ENCODE results near the gene INPP4B. TPM values are rescaled to one million over a fixed set of nuclear protein-coding genes. Genes with fewer than 3 reads are reported as not detected.

Gene INPP4B
- total and polyA plus RNA-seq, 2 experiments from 2014 or later, result 20.3 to 27.5 TPM

DNA sequence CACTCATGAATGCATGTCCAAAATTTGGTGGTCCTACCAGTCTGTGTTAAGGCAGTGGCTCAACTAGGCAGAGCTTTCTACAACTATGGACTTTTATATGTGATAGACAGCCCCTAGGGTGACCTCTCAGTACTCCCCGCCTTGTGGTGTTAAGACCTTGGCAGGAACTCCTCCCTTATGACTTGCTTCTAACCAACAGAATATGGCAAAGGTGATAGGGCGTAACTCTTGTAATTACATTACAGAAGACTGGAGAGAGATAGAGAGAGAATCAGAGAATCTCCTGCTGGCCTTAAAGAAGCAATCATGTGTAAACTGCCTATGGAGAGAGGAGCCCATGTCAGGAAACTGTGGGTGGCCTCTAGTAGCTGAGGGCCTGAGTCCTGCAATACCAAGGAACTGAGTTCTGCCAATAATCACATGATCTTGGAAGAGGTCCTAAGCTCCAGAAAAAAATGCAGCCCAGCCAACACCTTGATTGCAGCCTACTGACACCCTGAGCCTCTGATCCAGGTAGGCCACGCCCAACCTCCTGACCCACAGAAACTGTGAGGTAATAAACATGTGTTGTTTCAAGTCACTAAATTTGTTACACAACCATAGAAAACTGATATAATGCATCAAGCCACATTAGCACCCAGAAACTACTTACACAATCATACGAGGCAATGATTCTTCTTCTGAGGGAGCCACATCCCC is 68.9 kb downstream of the INPP4B start:
- no peak overlapping the region for H3K4me2 ChIP-seq (ENCODE audit: unreplicated experiment)
- H3F3A ChIP-seq (ENCODE audit: insufficient read depth), result peaks cover 16% of the 10 kb centered on the region
- H3K27ac ChIP-seq, result no peak overlapping the region
- in situ Hi-C loops (cut with MboI), result no loop called here
- H3K9me3 ChIP-seq (ENCODE audit: low read depth), result no peaks in the 10 kb centered on the region
- no peak overlapping the region for H3K9ac ChIP-seq
- H3K9me2 ChIP-seq (ENCODE audit: insufficient read depth), result no peaks in the 10 kb centered on the region
- H3K36me3 ChIP-seq (ENCODE audit: low read depth), result no peaks in the 10 kb centered on the region
- no peak overlapping the region for H3K4me3 ChIP-seq
- TF ChIP-seq EZH2 (IDR thresholded peaks at IDR 0.05; ENCODE audit: insufficient read depth, poor library complexity, severe bottlenecking) (no peak), EZH2phosphoT487 (IDR thresholded peaks at IDR 0.05; ENCODE audit: insufficient read depth, low read depth) (no peak)
- no peaks in the 10 kb centered on the region for H4K20me1 ChIP-seq (ENCODE audit: insufficient read depth)
- peak; percentile 7 for DNase-seq
- no peak overlapping the region for H2AFZ ChIP-seq
- WGBS, 2 experiments (ENCODE audit: low coverage in 1 of 2, low lambda C conversion rate in 2 of 2, missing lambda C conversion rate in 2 of 2), result 84 to 85% methylated on average over 4 of the region's 4 CpGs
- H3K27me3 ChIP-seq (replicated peaks; ENCODE audit: insufficient read depth), result no peaks in the 10 kb centered on the region
- peaks cover 29% of the 10 kb centered on the region for H3K4me1 ChIP-seq (ENCODE audit: insufficient read depth)
- no peaks in the 10 kb centered on the region; the same call in 1 of the 2 replicates for H3K79me2 ChIP-seq (ENCODE audit: insufficient read depth)

DNA sequence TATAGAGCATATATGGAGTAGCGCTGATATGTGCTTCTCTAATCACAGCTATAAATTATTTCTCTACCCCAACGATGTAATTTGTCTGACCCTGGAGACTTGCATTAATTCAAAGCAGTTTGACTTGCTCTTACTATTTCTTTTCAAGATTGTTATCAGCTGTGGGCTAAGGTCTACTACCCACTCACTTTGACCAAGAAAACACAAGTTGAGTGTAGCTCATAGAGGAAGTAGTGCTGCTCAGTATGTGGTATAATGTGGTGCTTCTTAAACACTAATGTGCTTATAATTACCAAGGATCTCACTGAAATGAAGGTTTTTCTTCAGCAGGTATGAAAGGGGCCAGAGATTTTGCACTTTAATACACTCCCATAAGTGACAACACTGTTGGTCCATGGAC is 70.1 kb downstream of the INPP4B start:
- in situ Hi-C loops (cut with MboI), result no loop called here
- Histone ChIP-seq H3K36me3 (ENCODE audit: low read depth) (no peaks in the 10 kb centered on the region), H3K27ac (no peak overlapping the region), H4K20me1 (ENCODE audit: insufficient read depth) (no peaks in the 10 kb centered on the region), H3K4me3 (no peak overlapping the region), H3K9ac (no peak overlapping the region), H3K9me2 (ENCODE audit: insufficient read depth) (no peaks in the 10 kb centered on the region), H2AFZ (no peak overlapping the region), H3K9me3 (ENCODE audit: low read depth) (no peaks in the 10 kb centered on the region), H3K27me3 (replicated peaks; ENCODE audit: insufficient read depth) (no peaks in the 10 kb centered on the region), H3K4me2 (ENCODE audit: unreplicated experiment) (no peak overlapping the region), H3K4me1 (ENCODE audit: insufficient read depth) (peaks cover 29% of the 10 kb centered on the region), H3F3A (ENCODE audit: insufficient read depth) (peaks cover 16% of the 10 kb centered on the region), H3K79me2 (ENCODE audit: insufficient read depth) (no peaks in the 10 kb centered on the region; the same call in 1 of the 2 replicates)
- TF ChIP-seq EZH2 (IDR thresholded peaks at IDR 0.05; ENCODE audit: insufficient read depth, poor library complexity, severe bottlenecking), result no peak
- TF ChIP-seq EZH2phosphoT487 (IDR thresholded peaks at IDR 0.05; ENCODE audit: insufficient read depth, low read depth), result no peak
- WGBS, 2 experiments (ENCODE audit: low coverage in 1 of 2, low lambda C conversion rate in 2 of 2, missing lambda C conversion rate in 2 of 2), result 71 to 74% methylated on average over 2 of the region's 2 CpGs
- DNase-seq, result no peak

DNA sequence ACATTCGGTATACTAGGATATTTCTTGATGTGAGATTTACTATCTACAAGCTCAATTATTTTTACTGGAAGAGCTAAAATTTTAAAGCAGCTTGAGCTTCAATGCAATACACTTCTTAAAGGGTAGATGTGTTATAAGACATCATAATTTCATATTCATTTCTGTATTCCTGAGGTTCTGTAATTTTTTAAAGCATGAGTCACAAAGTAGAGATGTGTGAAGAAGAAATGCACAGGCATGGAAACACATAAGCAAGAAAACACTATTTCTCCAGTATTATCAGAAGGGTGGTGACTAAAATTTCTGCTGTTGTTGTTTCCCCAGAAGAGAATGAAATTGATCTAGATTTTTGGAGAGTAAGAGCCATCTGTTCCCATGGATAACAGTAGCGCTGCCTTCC is 72.6 kb downstream of the INPP4B start:
- in situ Hi-C loops (cut with MboI), result no loop called here
- Histone ChIP-seq H3K9me2 (ENCODE audit: insufficient read depth) (no peaks in the 10 kb centered on the region), H2AFZ (no peak overlapping the region), H3F3A (ENCODE audit: insufficient read depth) (peaks cover 7% of the 10 kb centered on the region), H3K4me3 (no peak overlapping the region), H3K4me2 (ENCODE audit: unreplicated experiment) (no peak overlapping the region), H3K36me3 (ENCODE audit: low read depth) (no peaks in the 10 kb centered on the region), H3K4me1 (ENCODE audit: insufficient read depth) (peaks cover 15% of the 10 kb centered on the region), H3K27ac (no peak overlapping the region), H3K9ac (no peak overlapping the region), H3K27me3 (replicated peaks; ENCODE audit: insufficient read depth) (no peaks in the 10 kb centered on the region), H3K79me2 (ENCODE audit: insufficient read depth) (no peaks in the 10 kb centered on the region; the same call in 1 of the 2 replicates), H3K9me3 (ENCODE audit: low read depth) (no peaks in the 10 kb centered on the region), H4K20me1 (ENCODE audit: insufficient read depth) (no peaks in the 10 kb centered on the region)
- TF ChIP-seq EZH2phosphoT487 (IDR thresholded peaks at IDR 0.05; ENCODE audit: insufficient read depth, low read depth) (no peak), EZH2 (IDR thresholded peaks at IDR 0.05; ENCODE audit: insufficient read depth, poor library complexity, severe bottlenecking) (no peak)
- 97 to 98% methylated on average over 2 of the region's 2 CpGs for WGBS, 2 experiments (ENCODE audit: low coverage in 1 of 2, low lambda C conversion rate in 2 of 2, missing lambda C conversion rate in 2 of 2)
- no peak for DNase-seq

GRCh38 chr4:142762280-142762679 is 83.8 kb downstream of the INPP4B start:
- no peak overlapping the region for H3K9ac ChIP-seq
- H3K4me2 ChIP-seq (ENCODE audit: unreplicated experiment), result no peak overlapping the region
- TF ChIP-seq EZH2phosphoT487 (IDR thresholded peaks at IDR 0.05; ENCODE audit: insufficient read depth, low read depth), result no peak
- TF ChIP-seq EZH2 (IDR thresholded peaks at IDR 0.05; ENCODE audit: insufficient read depth, poor library complexity, severe bottlenecking), result no peak
- no peaks in the 10 kb centered on the region for H3K27me3 ChIP-seq (replicated peaks; ENCODE audit: insufficient read depth)
- no peaks in the 10 kb centered on the region for H3K4me1 ChIP-seq (ENCODE audit: insufficient read depth)
- H2AFZ ChIP-seq, result no peak overlapping the region
- no peak overlapping the region for H3K4me3 ChIP-seq
- no peaks in the 10 kb centered on the region for H4K20me1 ChIP-seq (ENCODE audit: insufficient read depth)
- 89 to 100% methylated on average over 2 of the region's 2 CpGs for WGBS, 2 experiments (ENCODE audit: low coverage in 1 of 2, low lambda C conversion rate in 2 of 2, missing lambda C conversion rate in 2 of 2)
- in situ Hi-C loops (cut with MboI), result no loop called here
- H3K9me3 ChIP-seq (ENCODE audit: low read depth), result no peaks in the 10 kb centered on the region
- no peak overlapping the region for H3K27ac ChIP-seq
- no peaks in the 10 kb centered on the region for H3F3A ChIP-seq (ENCODE audit: insufficient read depth)
- H3K9me2 ChIP-seq (ENCODE audit: insufficient read depth), result no peaks in the 10 kb centered on the region
- H3K79me2 ChIP-seq (ENCODE audit: insufficient read depth), result no peaks in the 10 kb centered on the region
- H3K36me3 ChIP-seq (ENCODE audit: low read depth), result no peaks in the 10 kb centered on the region
- no peak for DNase-seq

Measured in GM23248 (cell line).